GM23248 (cell line): Measurements from ENCODE around the gene PTEN.

Experiments
- EZH2 ChIP-seq: fragments of 200-600 bp; sonication (generic); IDR thresholded peaks from 2 replicates; pipeline ENCODE4 v1.6.1; 2018; ENCODE audit warnings: antibody characterized with exemption, mild to moderate bottlenecking; ENCODE audit not compliant: insufficient read depth, poor library complexity, severe bottlenecking
- EZH2phosphoT487 ChIP-seq: fragments of 200-600 bp; sonication (generic); IDR thresholded peaks from 2 replicates; pipeline ENCODE4 v1.6.1; 2018; ENCODE audit warnings: antibody characterized with exemption, moderate library complexity, mild to moderate bottlenecking, low read depth; ENCODE audit not compliant: insufficient read depth

GRCh38 chr10:87973635-87974034, 110.2 kb downstream of the PTEN start:
- TF ChIP-seq EZH2 = no peak
- TF ChIP-seq EZH2phosphoT487 = no peak
